Gastrocnemius medialis (tissue), 4 donors: ENCODE data around the gene PID1.

Experiments
- CTCF ChIP-seq, 5 experiments: fragments of 450-650 bp in 3 of 5; fragments of 200-600 bp in 2 of 5; sonication (generic) in 2 of 5; IDR thresholded peaks in 4 of 5; conservative IDR thresholded peaks in 1 of 5; 1 replicate in 4 of 5; 2 replicates in 1 of 5; pipeline ENCODE4 v1.5.1; 2016 to 2019; ENCODE audit warnings: antibody characterized with exemption in 5 of 5, mild to moderate bottlenecking in 3 of 5, moderate library complexity in 3 of 5
- POLR2A ChIP-seq, 2 donors: fragments of 450-650 bp; IDR thresholded peaks; one replicate each; pipeline ENCODE4 v1.6.1; 2017; ENCODE audit warnings: antibody characterized with exemption in 2 of 2, mild to moderate bottlenecking in 2 of 2, moderate library complexity in 2 of 2

- TF ChIP-seq CTCF (IDR thresholded peaks at IDR 0.05 in 4 of 5, conservative IDR thresholded peaks at IDR 0.05 in 1 of 5) = no peak
- no peak for TF ChIP-seq POLR2A (IDR thresholded peaks at IDR 0.05)
Observed at GRCh38 chr2:229025653-229026052, 245.4 kb downstream of the PID1 start.
